A673 (cell line): Measurements from ENCODE around the gene EMP3.
"Not testable (repeated sequence)": the region's sequence is repeated elsewhere in the genome, so short reads cannot be mapped to it uniquely, and the experiment has no call there.

Source experiments
- EZH2 ChIP-seq: fragments of 200-600 bp; sonication (generic); IDR thresholded peaks from 2 replicates; pipeline ENCODE4 v1.6.1; 2017; ENCODE audit warnings: borderline replicate concordance, low read depth, mild to moderate bottlenecking, mixed read lengths, antibody characterized with exemption, low read length; ENCODE audit not compliant: poor library complexity, severe bottlenecking
- TF ChIP-seq, protein P1 (sequence below): fragments of 300-800, 200-600 bp; sonication (generic); conservative IDR thresholded peaks from 2 replicates; pipeline ENCODE4 v1.5.1; 2017; ENCODE audit warnings: low read depth, mild to moderate bottlenecking, antibody characterized with exemption, low read length, moderate library complexity, mixed read lengths

DNA sequence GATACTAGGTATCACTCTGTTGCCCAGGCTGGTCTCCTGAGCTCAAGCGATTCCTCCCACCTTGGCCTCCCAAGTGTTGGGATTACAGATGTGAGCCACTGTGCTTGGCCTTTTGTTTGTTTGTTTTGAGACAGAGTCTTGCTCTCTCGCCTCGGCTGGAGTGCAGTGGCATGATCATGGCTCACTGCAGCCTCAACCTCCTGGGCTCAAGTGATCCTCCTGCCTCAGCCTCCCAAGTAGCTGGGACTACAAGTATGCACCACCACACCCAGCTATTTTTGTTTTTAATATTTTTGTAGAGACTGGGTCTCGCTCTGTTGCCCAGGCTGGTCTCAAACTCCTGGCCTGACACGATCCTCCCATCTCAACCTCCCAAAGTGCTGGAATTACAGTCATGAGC, 46.4 kb downstream of the EMP3 start:
- TF ChIP-seq, protein P1, sequence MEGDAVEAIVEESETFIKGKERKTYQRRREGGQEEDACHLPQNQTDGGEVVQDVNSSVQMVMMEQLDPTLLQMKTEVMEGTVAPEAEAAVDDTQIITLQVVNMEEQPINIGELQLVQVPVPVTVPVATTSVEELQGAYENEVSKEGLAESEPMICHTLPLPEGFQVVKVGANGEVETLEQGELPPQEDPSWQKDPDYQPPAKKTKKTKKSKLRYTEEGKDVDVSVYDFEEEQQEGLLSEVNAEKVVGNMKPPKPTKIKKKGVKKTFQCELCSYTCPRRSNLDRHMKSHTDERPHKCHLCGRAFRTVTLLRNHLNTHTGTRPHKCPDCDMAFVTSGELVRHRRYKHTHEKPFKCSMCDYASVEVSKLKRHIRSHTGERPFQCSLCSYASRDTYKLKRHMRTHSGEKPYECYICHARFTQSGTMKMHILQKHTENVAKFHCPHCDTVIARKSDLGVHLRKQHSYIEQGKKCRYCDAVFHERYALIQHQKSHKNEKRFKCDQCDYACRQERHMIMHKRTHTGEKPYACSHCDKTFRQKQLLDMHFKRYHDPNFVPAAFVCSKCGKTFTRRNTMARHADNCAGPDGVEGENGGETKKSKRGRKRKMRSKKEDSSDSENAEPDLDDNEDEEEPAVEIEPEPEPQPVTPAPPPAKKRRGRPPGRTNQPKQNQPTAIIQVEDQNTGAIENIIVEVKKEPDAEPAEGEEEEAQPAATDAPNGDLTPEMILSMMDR: not testable (repeated sequence)
- TF ChIP-seq EZH2: not testable (repeated sequence)
